ENCODE data around the gene ZNF778. TPM values are rescaled to one million over a fixed set of nuclear protein-coding genes. Genes with fewer than 3 reads are reported as not detected.

Gene ZNF778
- total and polyA plus RNA-seq, 2 of the 13 experiments (the other 11 are each of a cell fraction or from before 2014, with no cell fraction given) = 3.8 to 7.2 TPM

- TF ChIP-seq, protein P1, sequence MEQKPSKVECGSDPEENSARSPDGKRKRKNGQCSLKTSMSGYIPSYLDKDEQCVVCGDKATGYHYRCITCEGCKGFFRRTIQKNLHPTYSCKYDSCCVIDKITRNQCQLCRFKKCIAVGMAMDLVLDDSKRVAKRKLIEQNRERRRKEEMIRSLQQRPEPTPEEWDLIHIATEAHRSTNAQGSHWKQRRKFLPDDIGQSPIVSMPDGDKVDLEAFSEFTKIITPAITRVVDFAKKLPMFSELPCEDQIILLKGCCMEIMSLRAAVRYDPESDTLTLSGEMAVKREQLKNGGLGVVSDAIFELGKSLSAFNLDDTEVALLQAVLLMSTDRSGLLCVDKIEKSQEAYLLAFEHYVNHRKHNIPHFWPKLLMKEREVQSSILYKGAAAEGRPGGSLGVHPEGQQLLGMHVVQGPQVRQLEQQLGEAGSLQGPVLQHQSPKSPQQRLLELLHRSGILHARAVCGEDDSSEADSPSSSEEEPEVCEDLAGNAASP (CRISPR knock-in tag; IDR thresholded peaks at IDR 0.05; ENCODE audit: borderline replicate concordance) = 0 out of 2 replicates have a peak, but pooled peaks have one; percentile 30
- TF ChIP-seq THAP11 (CRISPR knock-in tag; IDR thresholded peaks at IDR 0.05) (peak; percentile 15; the same call in 1 of the 2 replicates), ZNF276 (CRISPR knock-in tag; IDR thresholded peaks at IDR 0.05; ENCODE audit: low read depth) (peak; percentile 74; the same call in 1 of the 2 replicates), ZFP91 (CRISPR knock-in tag; IDR thresholded peaks at IDR 0.05; ENCODE audit: borderline replicate concordance) (0 out of 2 replicates have a peak, but pooled peaks have one; percentile 45), ZKSCAN1 (IDR thresholded peaks at IDR 0.05; ENCODE audit: low read length) (0 out of 2 replicates have a peak, but pooled peaks have one; percentile 40), RFX1 (IDR thresholded peaks at IDR 0.05) (no peak), ZNF557 (CRISPR knock-in tag; IDR thresholded peaks at IDR 0.05) (peak; percentile 43; the same call in 1 of the 2 replicates), MXI1 (IDR thresholded peaks at IDR 0.05; ENCODE audit: borderline replicate concordance, low read depth, low read length) (no peak), NFKBIZ (CRISPR knock-in tag; IDR thresholded peaks at IDR 0.05) (no peak), CENPBD1 (CRISPR knock-in tag; IDR thresholded peaks at IDR 0.05; ENCODE audit: borderline replicate concordance, low read depth) (no peak), SP5 (CRISPR knock-in tag; IDR thresholded peaks at IDR 0.05; ENCODE audit: borderline replicate concordance, low read depth) (no peak), ZHX1 (CRISPR knock-in tag; IDR thresholded peaks at IDR 0.05; ENCODE audit: low read depth) (no peak), ZBTB38 (CRISPR knock-in tag; IDR thresholded peaks at IDR 0.05) (peak; percentile 78; the same call in 1 of the 2 replicates), ZNF788 (CRISPR knock-in tag; IDR thresholded peaks at IDR 0.05; ENCODE audit: borderline replicate concordance) (peak; percentile 35), ZSCAN22 (CRISPR knock-in tag; IDR thresholded peaks at IDR 0.05) (no peak), GPN1 (CRISPR knock-in tag; IDR thresholded peaks at IDR 0.05; ENCODE audit: borderline replicate concordance) (no peak), ZNF550 (CRISPR knock-in tag; IDR thresholded peaks at IDR 0.05; ENCODE audit: borderline replicate concordance) (no peak)
- TF ChIP-seq, protein P2, sequence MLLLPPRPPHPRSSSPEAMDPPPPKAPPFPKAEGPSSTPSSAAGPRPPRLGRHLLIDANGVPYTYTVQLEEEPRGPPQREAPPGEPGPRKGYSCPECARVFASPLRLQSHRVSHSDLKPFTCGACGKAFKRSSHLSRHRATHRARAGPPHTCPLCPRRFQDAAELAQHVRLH (CRISPR knock-in tag; IDR thresholded peaks at IDR 0.05; ENCODE audit: borderline replicate concordance, low read depth) = peak; percentile 84; the same call in 1 of the 2 replicates
Observed at GRCh38 chr16:89191033-89191900, 26.2 kb upstream of the ZNF778 start (continued).

Measured in HepG2 (cell line).